Measurements from ENCODE around the gene VMP1.

VMP1 gene

DNA sequence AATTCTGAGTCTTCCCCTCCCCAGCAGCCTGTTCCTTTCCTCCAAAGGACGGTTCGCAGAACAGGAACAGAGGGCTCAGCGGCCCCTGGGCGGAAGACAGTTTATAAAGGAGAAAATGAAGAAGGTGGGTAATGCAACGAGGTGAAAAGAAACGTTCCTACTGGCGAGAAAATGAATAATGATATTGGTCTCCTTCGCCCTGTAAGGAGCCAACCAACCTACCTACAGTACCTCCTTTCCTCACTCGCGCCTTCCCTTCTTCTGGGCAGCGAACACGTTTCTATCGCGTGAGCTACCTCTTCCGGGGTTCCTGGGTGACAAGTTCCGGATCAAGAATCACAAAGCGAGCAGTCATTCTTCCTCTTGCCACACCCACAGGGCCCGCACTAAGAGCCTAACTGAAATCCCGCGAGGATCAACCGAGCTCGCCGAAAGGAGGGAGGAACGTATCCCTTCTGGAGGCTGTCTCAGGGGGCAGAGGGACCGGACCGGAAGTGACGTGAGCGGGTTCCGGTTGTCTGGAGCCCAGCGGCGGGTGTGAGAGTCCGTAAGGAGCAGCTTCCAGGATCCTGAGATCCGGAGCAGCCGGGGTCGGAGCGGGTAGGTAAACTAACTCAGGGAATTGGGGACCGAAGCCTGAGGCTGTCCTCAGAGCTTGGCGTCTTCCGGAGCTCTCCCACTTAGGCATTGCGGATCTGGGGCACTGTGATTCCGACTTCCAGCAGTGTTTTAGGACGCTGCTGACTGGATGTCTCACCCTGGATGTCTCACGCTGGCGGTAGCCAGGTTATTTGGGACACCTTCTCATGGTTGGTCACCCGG is at the start of gene VMP1, which contains the start of gene PTRH2:
Gene VMP1 (plus strand): TSS at position 506 of the 822 bp plus-strand sequence. CDS start 23,793 bp downstream, outside the sequence.
Gene PTRH2 (minus strand): TSS at position 282 of the 822 bp plus-strand sequence. CDS start 9,452 bp downstream, outside the sequence.
- peak; percentile 64 to 85 for DNase-seq (ENCODE audit: low read depth in 1 of 2, low spot score in 1 of 2)

GRCh38 chr17:59666235-59666634 is 41.2 kb upstream of the VMP1 start:
- no peak for DNase-seq (ENCODE audit: low read depth in 1 of 2, low spot score in 1 of 2)

DNA sequence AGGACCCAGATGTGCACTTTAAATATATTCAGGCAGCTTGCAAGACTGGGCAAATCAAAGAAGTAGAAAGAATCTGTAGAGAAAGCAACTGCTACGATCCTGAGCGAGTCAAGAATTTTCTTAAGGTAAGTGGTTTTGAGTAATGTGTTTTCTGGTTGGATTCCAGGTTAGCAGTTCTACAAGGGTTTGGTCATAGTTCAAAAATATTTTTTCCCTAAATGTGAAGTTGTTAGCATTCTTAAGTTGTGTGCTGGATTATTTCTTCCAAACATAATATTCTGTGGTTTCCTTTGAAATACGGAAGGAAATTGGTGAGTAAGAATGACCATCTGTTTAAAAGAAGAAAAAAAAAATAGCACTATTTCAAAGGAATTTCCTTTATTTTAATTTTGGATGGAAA is 38.6 kb upstream of the VMP1 start:
- no peak for DNase-seq (ENCODE audit: low read depth in 1 of 2, low spot score in 1 of 2)

- DNase-seq (ENCODE audit: low read depth in 1 of 2, low spot score in 1 of 2), result no peak
Observed at GRCh38 chr17:59669411-59669810, 38.0 kb upstream of the VMP1 start.

DNA sequence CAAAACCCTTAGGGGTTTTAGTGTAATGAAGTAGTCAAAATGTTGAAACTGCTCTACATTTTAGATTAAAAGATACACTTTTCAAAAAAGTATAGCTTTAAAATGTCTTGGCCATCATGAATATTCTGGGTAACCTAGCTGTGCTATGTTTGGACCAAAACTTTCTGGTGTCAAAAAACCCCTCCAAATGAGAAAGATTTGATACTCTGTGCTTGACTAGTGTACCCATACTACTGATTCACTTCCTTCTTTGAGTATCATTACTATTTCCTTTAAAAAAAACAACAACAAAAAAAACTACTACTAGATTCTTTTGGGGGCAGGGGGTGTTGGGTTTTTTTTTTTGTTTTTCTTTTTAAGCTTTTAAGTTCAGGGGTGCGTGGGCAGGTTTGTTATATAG is 37.5 kb upstream of the VMP1 start:
- DNase-seq (ENCODE audit: low read depth in 1 of 2, low spot score in 1 of 2), result no peak

GRCh38 chr17:59671386-59671785 is 36.1 kb upstream of the VMP1 start:
- DNase-seq (ENCODE audit: low read depth in 1 of 2, low spot score in 1 of 2), result no peak

GRCh38 chr17:59675231-59675630 is 32.2 kb upstream of the VMP1 start:
- no peak for DNase-seq (ENCODE audit: low read depth in 1 of 2, low spot score in 1 of 2)

DNA sequence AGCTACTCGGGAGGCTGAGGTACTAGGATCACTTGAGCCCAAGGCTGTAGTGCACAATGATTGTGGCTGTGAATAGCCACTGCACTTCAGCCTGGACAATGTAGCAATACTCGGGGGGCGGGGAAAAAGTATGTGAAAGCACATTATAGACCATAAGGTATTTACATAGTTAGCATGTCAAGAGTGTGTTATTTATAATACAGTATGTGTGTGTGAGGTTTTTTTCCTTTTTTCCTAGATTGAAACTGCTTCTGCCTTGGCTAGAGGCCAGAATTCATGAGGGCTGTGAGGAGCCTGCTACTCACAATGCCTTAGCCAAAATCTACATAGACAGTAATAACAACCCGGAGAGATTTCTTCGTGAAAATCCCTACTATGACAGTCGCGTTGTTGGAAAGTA is 30.7 kb upstream of the VMP1 start:
- no peak for DNase-seq (ENCODE audit: low read depth in 1 of 2, low spot score in 1 of 2)

GRCh38 chr17:59678918-59679317 is 28.5 kb upstream of the VMP1 start:
- DNase-seq (ENCODE audit: low read depth in 1 of 2, low spot score in 1 of 2), result no peak

- no peak for DNase-seq (ENCODE audit: low read depth in 1 of 2, low spot score in 1 of 2)
Observed at GRCh38 chr17:59680314-59680713, 27.1 kb upstream of the VMP1 start.

- no peak for DNase-seq (ENCODE audit: low read depth in 1 of 2, low spot score in 1 of 2)
Observed at GRCh38 chr17:59683283-59683682, 24.2 kb upstream of the VMP1 start.

GRCh38 chr17:59684967-59685366 is 22.5 kb upstream of the VMP1 start:
- no peak for DNase-seq (ENCODE audit: low read depth in 1 of 2, low spot score in 1 of 2)

GRCh38 chr17:59688008-59688407 is 19.4 kb upstream of the VMP1 start:
- DNase-seq (ENCODE audit: low read depth in 1 of 2, low spot score in 1 of 2), result no peak

DNA sequence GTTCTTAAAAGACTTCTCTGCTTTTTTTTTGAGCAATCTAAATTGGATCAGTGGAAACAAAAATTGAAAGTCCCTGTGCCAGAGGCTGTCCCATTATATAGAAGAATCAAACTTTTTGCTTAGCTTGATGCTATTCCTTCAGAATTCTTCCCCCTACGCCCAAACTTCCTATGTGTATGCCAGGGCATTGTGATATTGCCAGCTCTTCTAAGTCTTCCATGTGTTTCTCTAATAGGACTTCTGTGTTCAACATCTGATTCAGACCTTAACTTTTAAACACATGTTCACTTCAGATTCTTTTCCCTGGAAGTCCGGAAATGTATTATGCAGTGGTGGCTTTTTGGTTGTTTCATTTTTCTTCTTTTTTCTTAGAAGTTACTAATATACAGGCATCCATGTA is 19.0 kb upstream of the VMP1 start:
- no peak for DNase-seq (ENCODE audit: low read depth in 1 of 2, low spot score in 1 of 2)

- no peak for DNase-seq (ENCODE audit: low read depth in 1 of 2, low spot score in 1 of 2)
Observed at GRCh38 chr17:59693582-59693981, 13.9 kb upstream of the VMP1 start.

DNA sequence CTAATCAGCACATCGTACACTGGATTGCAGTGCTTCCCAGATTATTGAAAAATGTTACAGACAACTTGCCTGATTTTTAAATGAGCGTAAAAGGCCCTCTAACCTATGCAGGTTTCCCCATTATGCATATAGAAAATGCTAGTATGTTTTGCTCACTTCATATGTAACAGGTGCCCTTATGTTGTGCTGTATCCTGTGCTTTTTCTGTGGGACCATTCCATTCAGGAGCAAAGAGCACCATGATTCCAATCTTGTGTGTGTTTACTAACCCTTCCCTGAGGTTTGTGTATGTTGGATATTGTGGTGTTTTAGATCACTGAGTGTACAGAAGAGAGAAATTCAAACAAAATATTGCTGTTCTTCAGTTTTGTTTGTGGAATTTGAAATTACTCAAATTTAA is 13.1 kb upstream of the VMP1 start:
- DNase-seq (ENCODE audit: low read depth in 1 of 2, low spot score in 1 of 2), result no peak

DNA sequence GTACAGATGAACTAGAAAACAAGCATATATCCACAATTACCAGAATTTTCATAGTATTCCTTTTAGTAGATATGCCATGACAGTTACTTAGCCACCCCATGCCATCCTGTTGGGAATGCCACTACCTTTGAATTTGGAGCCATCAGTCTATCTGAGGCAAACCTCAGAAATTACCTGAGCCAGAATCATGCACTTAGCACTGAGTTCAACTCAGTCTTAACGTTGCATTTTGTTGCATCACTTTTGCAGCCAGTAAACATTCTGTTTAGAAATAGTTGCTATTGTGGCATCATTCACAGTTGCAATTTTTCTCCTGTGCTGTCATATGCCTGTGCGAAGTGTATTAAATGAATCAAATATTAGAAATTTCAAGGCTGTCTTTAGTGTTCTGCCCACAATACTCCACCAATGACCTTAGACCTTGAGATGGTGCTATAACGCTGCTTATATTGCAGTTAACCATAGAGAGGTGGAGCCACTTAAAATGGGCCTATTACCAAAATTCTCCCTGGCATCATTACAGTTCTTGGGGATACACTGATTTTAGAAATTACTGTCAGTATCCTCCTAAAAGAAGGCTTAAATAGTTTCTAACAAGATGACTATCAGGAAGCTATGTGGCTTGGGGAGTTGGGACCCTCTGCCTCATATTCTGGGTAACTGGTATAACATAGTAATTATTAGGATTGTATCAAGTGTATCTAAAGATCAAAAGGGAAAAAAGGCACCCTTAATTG is 11.3 kb upstream of the VMP1 start:
- no peak for DNase-seq (ENCODE audit: low read depth in 1 of 2, low spot score in 1 of 2)

- DNase-seq (ENCODE audit: low read depth in 1 of 2, low spot score in 1 of 2), result no peak
Observed at GRCh38 chr17:59696682-59697277, 10.7 kb upstream of the VMP1 start.

- DNase-seq (ENCODE audit: low read depth in 1 of 2, low spot score in 1 of 2), result no peak
Observed at GRCh38 chr17:59698143-59698542, 9.3 kb upstream of the VMP1 start.

GRCh38 chr17:59699218-59699617 is 8.2 kb upstream of the VMP1 start:
- DNase-seq (ENCODE audit: low read depth in 1 of 2, low spot score in 1 of 2), result no peak

DNA sequence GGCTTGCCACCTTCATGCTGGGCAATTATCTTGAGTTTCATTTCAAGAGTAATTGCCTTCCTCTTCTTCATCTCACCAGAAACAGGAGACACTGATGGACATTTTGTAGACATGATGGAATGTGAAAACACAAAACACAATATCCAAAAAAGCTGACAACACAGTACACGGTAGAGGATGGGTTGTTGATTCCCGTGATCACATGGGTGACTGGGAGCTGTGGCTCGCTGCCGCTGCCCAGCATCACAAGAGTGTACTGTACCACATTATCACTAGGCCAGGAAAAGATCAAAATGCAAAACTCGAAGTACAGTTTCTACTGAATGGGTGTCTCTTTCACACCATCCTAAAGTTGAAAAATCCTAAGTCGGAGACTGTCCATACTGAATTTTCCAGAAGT is 7.7 kb upstream of the VMP1 start:
- DNase-seq (ENCODE audit: low read depth in 1 of 2, low spot score in 1 of 2), result no peak

DNA sequence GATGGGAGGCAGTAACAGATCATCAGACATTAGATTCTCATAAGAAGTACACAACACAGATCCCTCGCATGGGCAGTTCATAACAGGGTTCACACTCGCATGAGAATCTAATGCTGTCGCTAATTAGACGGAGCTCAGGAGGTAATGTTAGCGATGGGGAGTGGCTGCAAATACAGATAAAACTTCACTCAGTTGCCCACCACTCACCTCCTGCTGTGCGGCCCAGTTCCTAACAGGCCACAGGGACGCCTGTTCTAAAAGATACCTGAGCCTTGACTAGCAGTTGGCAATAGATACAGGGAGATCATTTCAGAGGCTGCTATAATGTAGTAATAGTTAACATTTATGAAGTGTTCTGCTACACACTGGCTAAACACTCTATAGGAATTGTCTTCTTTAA is 5.2 kb upstream of the VMP1 start:
- DNase-seq (ENCODE audit: low read depth in 1 of 2, low spot score in 1 of 2), result no peak

Measured in activated T-helper 1 cell treated with anti-CD3 and anti-CD28 coated beads, Interleukin-2, amount 50 U/mL, for 16 hours (primary cell).